ENCODE results near the gene CALML6. TPM values are rescaled to one million over a fixed set of nuclear protein-coding genes. Genes with fewer than 3 reads are reported as not detected.
"Not testable (repeated sequence)": the region's sequence is repeated elsewhere in the genome, so short reads cannot be mapped to it uniquely, and the experiment has no call there.

The CALML6 gene
- total RNA-seq, 2 experiments from 2014 or later = 0.21 to 0.42 TPM

DNA sequence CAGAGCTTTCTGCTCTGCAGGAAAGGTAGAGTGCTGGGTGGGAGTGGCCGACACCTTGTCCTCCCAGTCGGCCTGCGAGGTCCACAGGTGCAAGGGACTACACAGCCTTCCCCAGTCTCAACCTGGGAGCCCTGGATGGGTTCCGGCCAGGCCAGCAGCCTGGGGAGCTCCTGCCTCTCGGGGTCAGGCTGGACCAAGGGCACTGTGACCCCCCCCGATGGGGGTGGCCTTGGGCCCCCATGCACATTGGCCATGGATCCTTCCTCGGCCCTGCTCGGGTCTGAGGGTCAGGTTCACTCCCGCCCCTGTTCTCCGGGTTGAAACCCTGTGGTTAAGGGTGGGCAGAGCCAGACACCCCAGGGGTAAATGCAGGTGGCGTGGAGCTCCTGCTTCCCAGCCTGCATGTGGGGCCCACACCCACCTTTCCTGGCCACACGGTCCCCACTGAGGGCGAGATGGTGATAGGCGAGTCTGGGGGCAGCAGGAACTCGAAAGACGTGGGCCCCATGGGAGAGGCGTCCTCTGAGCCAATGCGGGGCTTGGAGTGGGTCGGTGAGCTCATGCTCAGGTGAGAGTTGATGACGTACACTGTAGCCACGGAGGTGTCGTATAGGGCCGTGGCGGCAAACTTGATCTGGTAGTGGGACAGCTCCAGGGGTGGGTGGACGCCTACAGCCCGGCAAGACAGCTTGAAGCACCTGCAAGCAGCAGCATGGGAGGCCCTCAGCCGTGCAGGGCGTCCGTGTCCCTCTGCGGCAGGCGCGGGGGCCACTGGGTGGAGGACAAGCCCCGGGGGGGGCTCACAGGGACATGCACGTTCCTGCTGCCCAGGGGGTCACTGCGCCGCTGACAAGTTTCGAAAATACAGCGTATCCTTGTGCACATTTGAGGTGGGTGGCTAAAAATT lies 14.8 kb downstream of the CALML6 start:
- Mint-ChIP-seq H3K4me1 (ENCODE audit: low read depth) (no peaks in the 10 kb centered on the region), H3K27ac (no peak overlapping the region), H3K4me3 (no peak overlapping the region), H3K9me3 (ENCODE audit: insufficient read depth) (peaks cover 5% of the 10 kb centered on the region), H3K36me3 (ENCODE audit: low read depth) (no peaks in the 10 kb centered on the region), H3K27me3 (ENCODE audit: low read depth) (no peaks in the 10 kb centered on the region)
- no peak for DNase-seq
- peak; percentile 27 for ATAC-seq
- ChIA-PET POLR2A (no interaction called here), CTCF (interaction anchor here (0.7 to 1.9 kb wide), 2 partner anchors 21 to 115 kb away, joined by 3 to 5 read pairs; no protein-coding TSS in a partner anchor)

DNA sequence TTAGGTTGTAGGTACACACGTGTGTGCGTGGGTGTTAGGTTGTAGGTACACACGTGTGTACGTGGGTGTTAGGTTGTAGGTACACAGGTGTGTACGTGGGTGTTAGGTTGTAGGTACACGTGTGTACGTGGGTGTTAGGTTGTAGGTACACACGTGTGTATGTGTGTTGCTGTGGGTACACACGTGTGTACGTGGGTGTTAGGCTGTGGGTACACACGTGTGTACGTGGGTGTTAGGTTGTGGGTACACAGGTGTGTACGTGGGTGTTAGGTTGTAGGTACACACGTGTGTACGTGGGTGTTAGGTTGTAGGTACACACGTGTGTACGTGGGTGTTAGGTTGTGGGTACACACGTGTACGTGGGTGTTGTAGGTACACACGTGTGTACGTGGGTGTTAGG lies 19.8 kb downstream of the CALML6 start:
- H3K36me3 Mint-ChIP-seq (ENCODE audit: low read depth); H3K4me3 Mint-ChIP-seq; POLR2A ChIA-PET; H3K4me1 Mint-ChIP-seq (ENCODE audit: low read depth); H3K9me3 Mint-ChIP-seq (ENCODE audit: insufficient read depth); ATAC-seq; H3K27me3 Mint-ChIP-seq (ENCODE audit: low read depth); CTCF ChIA-PET; H3K27ac Mint-ChIP-seq; DNase-seq: not testable (repeated sequence)

DNA sequence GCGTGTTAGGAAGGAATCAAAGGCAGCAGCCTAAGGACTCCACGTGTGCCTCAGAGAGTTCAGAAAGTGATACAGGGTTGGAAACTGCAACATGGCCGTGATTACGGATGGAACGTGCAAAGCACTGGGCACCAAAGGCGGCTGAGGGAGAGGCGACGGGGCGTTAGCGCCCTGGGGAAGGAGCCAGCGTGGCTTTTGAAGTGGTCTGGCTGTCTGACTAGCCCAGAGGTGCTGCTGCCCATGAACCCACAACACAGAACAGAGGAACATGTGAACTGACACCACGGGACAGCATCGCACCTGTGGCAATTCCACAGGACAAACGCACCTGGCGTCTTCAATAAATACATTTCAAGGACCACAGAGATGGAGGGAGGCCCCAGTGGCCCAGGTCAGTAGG lies 22.0 kb downstream of the CALML6 start:
- H3K4me3 Mint-ChIP-seq = no peak overlapping the region
- peaks cover 5% of the 10 kb centered on the region for H3K9me3 Mint-ChIP-seq (ENCODE audit: insufficient read depth)
- H3K27ac Mint-ChIP-seq = no peak overlapping the region
- ChIA-PET CTCF (no interaction called here), POLR2A (no interaction called here)
- no peak for ATAC-seq
- DNase-seq = no peak
- H3K36me3 Mint-ChIP-seq (ENCODE audit: low read depth) = no peaks in the 10 kb centered on the region
- no peaks in the 10 kb centered on the region for H3K4me1 Mint-ChIP-seq (ENCODE audit: low read depth)
- H3K27me3 Mint-ChIP-seq (ENCODE audit: low read depth) = no peaks in the 10 kb centered on the region

DNA sequence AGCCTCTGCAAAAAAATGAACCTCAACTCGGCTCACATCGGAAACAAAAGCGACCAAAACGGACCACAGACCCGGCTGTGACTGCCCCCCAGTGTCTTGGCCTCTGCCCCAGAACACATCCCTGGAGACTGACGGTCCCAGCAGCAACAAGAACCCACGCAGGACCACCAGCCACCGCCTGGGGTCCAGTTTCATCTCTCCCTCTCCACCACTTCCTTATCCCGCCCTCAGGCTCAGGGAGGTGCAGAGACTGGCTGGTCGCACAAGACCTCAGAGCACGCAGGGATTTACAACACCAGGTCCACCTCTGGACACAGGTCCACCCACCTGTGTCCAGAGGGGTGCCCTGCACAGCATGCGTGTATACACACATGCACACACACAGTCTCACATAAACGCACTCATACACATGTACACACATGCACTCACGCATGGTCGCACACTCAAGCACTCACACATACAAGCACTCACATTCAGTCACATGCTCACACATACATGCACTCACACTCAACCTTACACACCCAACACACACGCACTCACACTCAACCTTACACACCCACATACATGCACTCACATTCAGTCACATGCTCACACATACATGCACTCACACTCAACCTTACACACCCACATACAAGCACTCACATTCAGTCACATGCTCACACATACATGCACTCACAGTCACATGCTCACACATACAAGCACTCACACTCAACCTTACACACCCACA lies 22.7 kb downstream of the CALML6 start:
- peaks cover 5% of the 10 kb centered on the region for H3K9me3 Mint-ChIP-seq (ENCODE audit: insufficient read depth)
- H3K4me3 Mint-ChIP-seq = no peak overlapping the region
- CTCF ChIA-PET = no interaction called here
- ATAC-seq (no peak), DNase-seq (no peak)
- POLR2A ChIA-PET = no interaction called here
- H3K36me3 Mint-ChIP-seq (ENCODE audit: low read depth) = no peaks in the 10 kb centered on the region
- H3K27me3 Mint-ChIP-seq (ENCODE audit: low read depth) = no peaks in the 10 kb centered on the region
- H3K27ac Mint-ChIP-seq = no peak overlapping the region
- H3K4me1 Mint-ChIP-seq (ENCODE audit: low read depth) = no peaks in the 10 kb centered on the region

DNA sequence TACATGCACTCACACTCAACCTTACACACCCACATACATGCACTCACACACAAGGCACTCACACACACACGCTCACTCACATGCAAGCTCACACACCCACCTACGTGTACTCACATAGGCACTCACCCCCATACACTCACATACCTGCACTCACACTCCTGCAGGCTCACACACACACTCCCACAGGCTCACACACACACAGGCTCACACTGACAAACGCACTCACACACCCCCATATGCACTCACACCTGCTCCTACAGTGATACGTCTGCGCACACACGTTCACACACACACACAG lies 23.2 kb downstream of the CALML6 start:
- Mint-ChIP-seq H3K4me1 (ENCODE audit: low read depth) (no peaks in the 10 kb centered on the region), H3K9me3 (ENCODE audit: insufficient read depth) (peaks cover 5% of the 10 kb centered on the region), H3K4me3 (no peak overlapping the region), H3K27me3 (ENCODE audit: low read depth) (no peaks in the 10 kb centered on the region), H3K36me3 (ENCODE audit: low read depth) (no peaks in the 10 kb centered on the region), H3K27ac (no peak overlapping the region)
- ATAC-seq (no peak), DNase-seq (no peak)
- ChIA-PET POLR2A (no interaction called here), CTCF (no interaction called here)

DNA sequence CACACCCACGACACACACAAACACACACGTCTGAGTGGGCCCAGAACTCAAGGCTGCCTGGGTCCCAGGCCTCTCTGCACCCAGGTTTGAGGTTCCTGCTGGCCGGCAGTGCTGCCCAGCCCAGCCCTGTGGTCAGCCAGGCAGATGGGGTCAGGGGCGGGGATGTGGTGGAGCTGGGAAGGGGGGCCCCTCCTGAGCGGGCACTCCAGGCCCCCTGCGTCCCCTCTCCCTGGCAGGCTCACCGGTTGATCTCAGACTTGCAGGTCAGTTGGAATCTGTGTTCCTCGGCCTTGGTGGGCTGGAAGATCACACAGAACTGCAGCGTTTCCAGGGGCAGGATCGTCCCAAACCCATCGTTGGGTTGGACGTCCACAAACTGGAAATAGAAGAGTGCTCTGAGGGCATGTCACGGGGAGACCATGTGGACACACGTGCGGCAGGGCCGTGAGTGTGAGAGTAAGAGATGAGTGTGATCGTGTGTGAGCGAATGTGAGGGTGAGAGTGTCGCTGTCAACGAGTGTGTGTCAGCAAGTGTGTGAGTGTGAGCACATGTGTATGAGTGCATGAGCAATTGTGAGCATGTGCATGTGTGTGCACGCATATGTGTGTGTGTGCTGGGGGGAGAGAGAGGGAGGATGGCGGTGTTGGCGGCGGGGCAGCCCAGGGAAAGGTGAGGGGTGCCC lies 23.7 kb downstream of the CALML6 start:
- ATAC-seq = no peak
- peaks cover 2% of the 10 kb centered on the region for H3K9me3 Mint-ChIP-seq (ENCODE audit: insufficient read depth)
- ChIA-PET POLR2A (no interaction called here), CTCF (no interaction called here)
- no peaks in the 10 kb centered on the region for H3K27me3 Mint-ChIP-seq (ENCODE audit: low read depth)
- no peak overlapping the region for H3K4me3 Mint-ChIP-seq
- H3K36me3 Mint-ChIP-seq (ENCODE audit: low read depth) = no peaks in the 10 kb centered on the region
- H3K27ac Mint-ChIP-seq = no peak overlapping the region
- DNase-seq = no peak
- peaks cover 2% of the 10 kb centered on the region for H3K4me1 Mint-ChIP-seq (ENCODE audit: low read depth)

DNA sequence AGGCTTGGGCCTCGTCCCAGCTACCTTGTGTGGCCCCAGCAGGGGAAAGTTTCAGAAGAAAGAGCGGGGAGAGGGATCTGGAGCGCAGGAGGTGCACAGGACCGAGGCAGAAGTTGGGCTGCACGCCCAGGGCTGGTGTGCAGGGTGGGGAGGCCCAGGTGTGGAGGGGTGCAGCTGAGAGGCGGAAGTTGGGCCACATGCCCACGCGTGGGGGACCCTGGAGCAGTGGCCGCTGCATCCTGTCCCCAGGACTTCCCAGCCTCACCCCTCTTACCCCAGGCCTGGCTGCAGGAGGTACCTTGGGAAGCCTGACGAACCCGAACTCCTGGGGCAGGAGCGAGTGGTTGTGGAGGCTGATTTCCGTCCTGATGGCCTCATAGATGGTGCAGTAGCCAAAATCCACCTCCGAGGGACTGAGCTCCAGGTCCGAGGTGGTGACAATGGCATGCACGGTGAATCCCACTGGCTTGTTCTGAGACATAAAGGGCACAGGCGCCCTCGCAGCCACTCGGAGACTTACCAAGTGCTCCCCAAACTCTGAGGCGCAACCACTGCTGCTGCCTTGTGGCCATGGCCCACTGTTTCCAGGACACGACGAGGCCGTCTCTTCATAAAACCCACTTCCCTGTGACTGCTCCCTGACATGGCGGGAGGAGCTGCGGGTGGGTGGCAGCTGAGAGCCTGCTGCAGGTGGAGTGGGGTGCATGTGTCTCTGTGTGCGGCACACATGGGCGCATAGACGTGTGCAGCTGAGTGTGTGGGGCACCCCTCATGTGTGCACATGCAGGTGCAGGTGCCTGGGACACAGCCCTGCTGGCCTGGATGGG lies 24.4 kb downstream of the CALML6 start:
- ChIA-PET POLR2A (no interaction called here), CTCF (no interaction called here)
- no peak for DNase-seq
- Mint-ChIP-seq H3K27me3 (ENCODE audit: low read depth) (no peaks in the 10 kb centered on the region), H3K27ac (no peak overlapping the region), H3K4me1 (ENCODE audit: low read depth) (peaks cover 4% of the 10 kb centered on the region), H3K36me3 (ENCODE audit: low read depth) (no peaks in the 10 kb centered on the region), H3K4me3 (no peak overlapping the region), H3K9me3 (ENCODE audit: insufficient read depth) (no peaks in the 10 kb centered on the region)
- no peak for ATAC-seq

DNA sequence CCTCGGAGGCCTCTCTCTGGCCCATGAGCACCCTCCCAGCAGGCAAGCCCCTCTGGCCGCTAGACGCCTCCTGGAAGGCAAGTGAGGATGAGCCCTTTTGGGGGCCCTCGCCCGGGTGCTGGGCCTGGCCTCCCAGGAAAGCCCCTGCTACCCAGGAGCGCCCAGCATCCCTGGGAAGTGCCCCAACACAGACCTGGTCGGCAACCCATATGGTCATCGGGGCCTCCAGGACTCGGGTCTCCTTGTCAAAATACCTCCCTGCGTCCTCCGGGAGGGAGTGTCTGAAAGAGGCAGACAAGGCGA lies 25.0 kb downstream of the CALML6 start:
- DNase-seq (no peak), ATAC-seq (no peak)
- peaks cover 4% of the 10 kb centered on the region for H3K4me1 Mint-ChIP-seq (ENCODE audit: low read depth)
- ChIA-PET CTCF (no interaction called here), POLR2A (no interaction called here)
- H3K27me3 Mint-ChIP-seq (ENCODE audit: low read depth) = no peaks in the 10 kb centered on the region
- no peak overlapping the region for H3K4me3 Mint-ChIP-seq
- H3K27ac Mint-ChIP-seq = no peak overlapping the region
- H3K9me3 Mint-ChIP-seq (ENCODE audit: insufficient read depth) = no peaks in the 10 kb centered on the region
- H3K36me3 Mint-ChIP-seq (ENCODE audit: low read depth) = no peaks in the 10 kb centered on the region

DNA sequence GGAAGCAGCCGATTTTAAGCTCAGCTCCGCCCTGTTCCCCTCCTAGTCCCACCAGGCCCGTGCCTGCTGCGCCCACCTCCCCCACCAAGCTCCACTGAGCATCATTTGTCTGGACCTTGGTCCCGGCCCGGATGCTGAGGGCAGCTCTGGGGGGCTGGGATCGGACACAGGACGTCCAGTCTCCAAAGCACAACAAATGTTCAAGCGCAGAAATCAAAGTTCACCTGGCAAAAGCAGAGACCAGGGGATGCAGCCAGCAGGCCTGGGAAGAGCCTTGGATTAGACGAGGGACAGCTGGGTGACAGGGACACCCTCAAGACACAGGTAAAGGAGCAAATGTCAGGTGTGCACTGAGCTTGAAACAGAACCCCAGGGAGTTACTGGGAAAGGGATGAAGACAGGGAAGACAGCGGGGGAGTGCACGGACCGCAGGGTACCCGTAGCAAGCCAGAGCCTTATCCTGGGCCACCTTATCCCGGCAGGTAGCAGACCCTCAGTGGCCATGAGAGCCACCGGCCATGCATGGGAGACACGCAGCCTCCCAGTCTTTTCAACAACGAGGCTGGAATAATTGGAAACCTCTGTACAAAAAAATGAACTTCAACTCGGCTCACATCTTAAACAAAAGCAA lies 26.3 kb downstream of the CALML6 start:
- ATAC-seq (no peak), DNase-seq (no peak)
- no peak overlapping the region for H3K4me3 Mint-ChIP-seq
- ChIA-PET POLR2A (no interaction called here), CTCF (no interaction called here)
- no peaks in the 10 kb centered on the region for H3K9me3 Mint-ChIP-seq (ENCODE audit: insufficient read depth)
- H3K27me3 Mint-ChIP-seq (ENCODE audit: low read depth) = peaks cover 3% of the 10 kb centered on the region
- no peak overlapping the region for H3K27ac Mint-ChIP-seq
- H3K36me3 Mint-ChIP-seq (ENCODE audit: low read depth) = no peaks in the 10 kb centered on the region
- H3K4me1 Mint-ChIP-seq (ENCODE audit: low read depth) = peaks cover 4% of the 10 kb centered on the region

DNA sequence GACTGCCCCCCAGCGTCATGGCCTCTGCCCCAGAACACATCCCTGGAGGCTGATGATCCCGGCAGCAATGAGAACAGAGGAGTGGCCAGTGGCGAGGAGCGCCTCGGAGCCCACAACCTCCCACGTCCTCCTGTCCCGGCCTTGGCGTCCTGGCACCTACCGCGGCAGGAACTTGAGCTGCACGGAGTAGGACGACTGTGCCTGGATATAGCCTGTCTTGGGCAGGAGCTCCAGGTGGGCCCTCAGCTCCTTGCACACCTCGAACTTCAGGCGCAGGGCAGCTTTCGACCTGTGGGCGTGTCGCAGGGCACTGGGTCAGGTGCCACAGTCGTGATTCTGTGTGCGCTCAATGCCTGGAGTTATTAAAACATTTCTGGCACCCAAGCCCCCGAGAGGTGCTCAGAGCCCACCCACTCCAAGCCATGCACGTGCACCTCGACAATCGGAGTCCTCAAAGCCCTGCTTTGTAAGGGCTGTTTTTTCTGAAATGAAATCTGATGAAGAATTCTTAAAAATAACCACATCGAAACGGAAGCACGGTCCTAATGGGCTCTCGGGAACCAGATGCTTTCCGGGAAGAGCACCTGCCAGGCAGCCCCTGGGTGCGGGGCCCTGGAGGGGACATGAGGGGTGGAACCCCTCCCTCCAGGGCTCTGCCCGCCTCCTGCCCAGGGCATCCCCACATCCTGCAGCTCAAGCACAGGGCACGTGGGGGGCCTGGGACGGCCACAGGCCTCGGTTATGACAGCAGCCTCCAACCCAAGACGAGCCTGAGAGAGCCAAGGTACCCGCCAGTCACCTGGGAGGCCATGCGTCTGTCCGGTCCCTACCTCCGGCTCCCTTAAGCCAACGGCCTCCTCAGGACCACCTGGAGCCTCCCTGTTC lies 27.1 kb downstream of the CALML6 start:
- POLR2A ChIA-PET = no interaction called here
- DNase-seq (no peak), ATAC-seq (no peak)
- H3K4me3 Mint-ChIP-seq = no peak overlapping the region
- H3K9me3 Mint-ChIP-seq (ENCODE audit: insufficient read depth) = no peaks in the 10 kb centered on the region
- peaks cover 3% of the 10 kb centered on the region for H3K27me3 Mint-ChIP-seq (ENCODE audit: low read depth)
- CTCF ChIA-PET = no interaction called here
- H3K36me3 Mint-ChIP-seq (ENCODE audit: low read depth) = no peaks in the 10 kb centered on the region
- no peak overlapping the region for H3K27ac Mint-ChIP-seq
- peaks cover 4% of the 10 kb centered on the region for H3K4me1 Mint-ChIP-seq (ENCODE audit: low read depth)

Data from activated CD8-positive, alpha-beta T cell treated with anti-CD3 and anti-CD28 coated beads, Interleukin-2, amount 10 ng/mL, durations not matched to agents 7 days and 5 days (primary cell).